HepG2 (cell line): ENCODE results near the gene COL25A1. TPM values are rescaled to one million over a fixed set of nuclear protein-coding genes. Genes with fewer than 3 reads are reported as not detected.
A peak's percentile ranks its signal among the peaks of the same experiment; 100 is the strongest.

Experiments used
- ATAC-seq: fragments of 200-7000 bp; cut with Tn5 transposase; 3 replicates; pipeline ENCODE4 v1.9.1; 2020; ENCODE audit warnings: mild to moderate bottlenecking, moderate library complexity
- BruUV-seq: library from RNA; stranded (reverse); fragments of 400-500 nt; replicated peaks from 2 replicates; lab custom pipeline; 2021; lab: Mats Ljungman, UMichigan
- CTCF ChIA-PET: fragments of 300-600 bp; formaldehyde crosslinking; extraction: SDS; loops from one replicate; lab custom pipeline; 2021; ENCODE audit warnings: low total read pairs, inconsistent platforms, low intra/inter-chr PET ratio; lab: Yijun Ruan, JAX
- POLR2A ChIA-PET: fragments of 350-600 bp; sonication (Branson Sonifier 250); formaldehyde crosslinking; loops from one replicate; lab custom pipeline; 2020; ENCODE audit warnings: antibody characterized with exemption, inconsistent platforms; lab: Yijun Ruan, JAX
- DNase-seq: peaks from one replicate; pipeline ENCODE4 v3.0.0-alpha.2; 2015; ENCODE audit warnings: low spot score
- FAIRE-seq: peaks from 3 replicates; lab custom pipeline; 2011; peaks lifted over from hg19 to GRCh38; lab: Jason Lieb, UNC
- H2AFZ ChIP-seq: one replicate; pipeline ENCODE4 v1.6.1; 2011; ENCODE audit warnings: low read length, inconsistent platforms
- H3K27ac ChIP-seq: fragments of 300-600 bp; 3 replicates; pipeline ENCODE4 v1.8.0; 2011; ENCODE audit warnings: mixed run types, mild to moderate bottlenecking, mixed read lengths, low read length, inconsistent platforms; ENCODE audit not compliant: insufficient read depth; ENCODE audit errors: extremely low read length
- H3K27me3 ChIP-seq, 2 experiments: fragments of 200-600 bp in 1 of 2; 2 replicates in 1 of 2; 3 replicates in 1 of 2; pipeline versions ENCODE4 v1.6.0 to v1.8.0; 2011; ENCODE audit warnings: low read length in 2 of 2, mild to moderate bottlenecking in 2 of 2, moderate library complexity in 2 of 2, inconsistent platforms in 1 of 2; ENCODE audit not compliant: insufficient read depth in 2 of 2, control insufficient read depth in 1 of 2
- H3K36me3 ChIP-seq, 2 experiments: fragments of 200-600 bp in 1 of 2; replicated peaks in 1 of 2; 2 replicates in 1 of 2; 3 replicates in 1 of 2; pipeline versions ENCODE4 v1.5.1 to v1.8.0; 2011; ENCODE audit warnings: low read length in 2 of 2, inconsistent platforms in 1 of 2; ENCODE audit not compliant: insufficient read depth in 2 of 2, control insufficient read depth in 1 of 2
- H3K4me1 ChIP-seq: 2 replicates; pipeline ENCODE4 v1.5.1; 2012; ENCODE audit warnings: low read length, inconsistent platforms; ENCODE audit not compliant: insufficient read depth
- H3K4me2 ChIP-seq: 2 replicates; pipeline ENCODE4 v1.6.0; 2011; ENCODE audit warnings: low read depth, low read length, inconsistent platforms
- H3K4me3 ChIP-seq, 3 experiments: fragments of 200-600 bp in 1 of 3; sonication (generic), shearing (Covaris generic) in 1 of 3; replicated peaks in 1 of 3; 2 replicates each; pipeline ENCODE4 v1.5.1; 2011 to 2016; ENCODE audit warnings: low read length in 3 of 3, inconsistent platforms in 2 of 3, low read depth in 2 of 3, mild to moderate bottlenecking in 2 of 3, control low read depth in 1 of 3, mixed read lengths in 1 of 3; ENCODE audit not compliant: insufficient read depth in 1 of 3
- H3K79me2 ChIP-seq: one replicate; pipeline ENCODE4 v1.6.1; 2011; ENCODE audit warnings: low read length, inconsistent platforms; ENCODE audit not compliant: insufficient read depth
- H3K9ac ChIP-seq: 2 replicates; pipeline ENCODE4 v1.6.0; 2011; ENCODE audit warnings: mild to moderate bottlenecking, low read depth, low read length, inconsistent platforms; ENCODE audit not compliant: insufficient read depth
- H3K9me3 ChIP-seq: 2 replicates; pipeline ENCODE4 v1.5.1; 2012; ENCODE audit warnings: mild to moderate bottlenecking, low read length
- H4K20me1 ChIP-seq: 2 replicates; pipeline ENCODE4 v1.6.0; 2011; ENCODE audit warnings: inconsistent platforms, mild to moderate bottlenecking, low read length, moderate library complexity; ENCODE audit not compliant: insufficient read depth
- MYC ChIP-seq: sonication (generic); formaldehyde crosslinking; IDR thresholded peaks from 2 replicates; pipeline ENCODE4 v1.9.0; 2021; ENCODE audit warnings: missing genetic modification reagents, borderline replicate concordance
- MYNN ChIP-seq: sonication (generic); formaldehyde crosslinking; IDR thresholded peaks from 2 replicates; pipeline ENCODE4 v1.4.0; 2020; ENCODE audit warnings: mild to moderate bottlenecking, low read depth, missing genetic modification reagents
- NKX3-1 ChIP-seq: sonication (generic); formaldehyde crosslinking; IDR thresholded peaks from 2 replicates; pipeline ENCODE4 v1.5.0; 2020; ENCODE audit warnings: missing genetic modification reagents
- PRDM4 ChIP-seq: sonication (generic); formaldehyde crosslinking; IDR thresholded peaks from 2 replicates; pipeline ENCODE4 v1.9.0; 2021; ENCODE audit warnings: missing genetic modification reagents, borderline replicate concordance
- PREB ChIP-seq: sonication (generic); formaldehyde crosslinking; IDR thresholded peaks from 2 replicates; pipeline ENCODE4 v1.4.0; 2020; ENCODE audit warnings: missing genetic modification reagents
- PTBP1 ChIP-seq: fragments of 200-400 bp; formaldehyde crosslinking; IDR thresholded peaks from 2 replicates; pipeline ENCODE4 v1.6.1; 2018; ENCODE audit warnings: low read length, low read depth; ENCODE audit not compliant: poor library complexity, severe bottlenecking
- REXO4 ChIP-seq: sonication (generic); formaldehyde crosslinking; IDR thresholded peaks from 2 replicates; pipeline ENCODE4 v1.8.0; 2022; ENCODE audit warnings: missing genetic modification reagents, mild to moderate bottlenecking, borderline replicate concordance
- STAG1 ChIP-seq: sonication (generic); formaldehyde crosslinking; IDR thresholded peaks from 2 replicates; pipeline ENCODE4 v1.4.0; 2020; ENCODE audit warnings: missing genetic modification reagents
- ZNF431 ChIP-seq: sonication (generic); formaldehyde crosslinking; IDR thresholded peaks from 2 replicates; pipeline ENCODE4 v1.9.0; 2022; ENCODE audit warnings: missing genetic modification reagents, low read depth, mild to moderate bottlenecking, borderline replicate concordance
- ZNF510 ChIP-seq: sonication (generic); formaldehyde crosslinking; IDR thresholded peaks from 2 replicates; pipeline ENCODE4 v1.4.0; 2020; ENCODE audit warnings: low read depth, mild to moderate bottlenecking, missing genetic modification reagents
- ZNF709 ChIP-seq: sonication (generic); formaldehyde crosslinking; IDR thresholded peaks from 2 replicates; pipeline ENCODE4 v1.5.0; 2020; ENCODE audit warnings: mild to moderate bottlenecking, missing genetic modification reagents
- WGBS: methylation state at CpG from one replicate; pipeline ENCODE4 v1.1.6; 2017; ENCODE audit warnings: low lambda C conversion rate; 5-methylcytosine and 5-hydroxymethylcytosine counted together
- in situ Hi-C: cut with HindIII; loops from 2 replicates; pipeline ENCODE4 v1.10.0; 2017; ENCODE audit warnings: low pct_unique_long_range_greater_than_20kb; ENCODE audit not compliant: extremely low pct_ligation_motif_present
- intact Hi-C: fragments of 100-400 bp; cut with micrococcal nuclease; formaldehyde crosslinking; loops from one replicate; pipeline ENCODE4 v1.10.0; 2022; ENCODE audit not compliant: unreplicated experiment
- polyA plus RNA-seq, 8 experiments: library from polyadenylated mRNA; depleted of rRNA in 3 of 8; stranded (reverse) in 7 of 8; unstranded in 1 of 8; fragments of >200 nt; fragmentation: Illumina TruSeq in 4 of 8; extraction: Trizol in 4 of 8; gene quantifications; 2 replicates each; pipeline versions ENCODE4 v1.2.1 to v1.2.3, GENCODE V29; 2011 to 2016; ENCODE audit warnings: low read depth in 4 of 8, missing spikeins in 1 of 8, mixed read lengths in 1 of 8; ENCODE audit not compliant: insufficient read depth in 1 of 8
- total RNA-seq, 5 experiments: library from RNA; depleted of rRNA; stranded (reverse); fragments of >200 nt; fragmentation: Illumina TruSeq; extraction: Trizol; gene quantifications; 2 replicates each; pipeline ENCODE4 v1.2.3, GENCODE V29; 2016; ENCODE audit warnings: low read depth in 1 of 5
- TF ChIP-seq, protein P1 (sequence below): IDR thresholded peaks from 2 replicates; pipeline ENCODE4 v1.6.1; 2016; ENCODE audit warnings: missing biosample characterization, missing genetic modification reagents, low read depth

COL25A1 gene
- total and polyA plus RNA-seq, 2 of the 13 experiments (the other 11 are each of a cell fraction or from before 2014, with no cell fraction given) = not detected

- Histone ChIP-seq H4K20me1 (no peaks in the 10 kb centered on the region), H3K27me3 (no peaks in the 10 kb centered on the region), H3K4me2 (no peak overlapping the region), H2AFZ (no peak overlapping the region), H3K4me1 (no peaks in the 10 kb centered on the region), H3K9me3 (no peaks in the 10 kb centered on the region), H3K79me2 (no peaks in the 10 kb centered on the region), H3K9ac (no peak overlapping the region), H3K36me3 (no peaks in the 10 kb centered on the region), H3K27ac (no peak overlapping the region), H3K4me3 (no peak overlapping the region)
- TF ChIP-seq PREB (CRISPR knock-in tag) (no peak), ZNF431 (no peak)
- intact Hi-C loops = no loop called here
- ATAC-seq (no peak), FAIRE-seq (no peak), DNase-seq (no peak)
- POLR2A ChIA-PET = no interaction called here
- in situ Hi-C loops = no loop called here
- CTCF ChIA-PET = no interaction called here
- 45% methylated on average over 8 of the region's 8 CpGs for WGBS
- BruUV-seq = no TSS peak
These were observed 516.1 kb downstream of the COL25A1 start for GRCh38 chr4:108786351-108786750.

DNA sequence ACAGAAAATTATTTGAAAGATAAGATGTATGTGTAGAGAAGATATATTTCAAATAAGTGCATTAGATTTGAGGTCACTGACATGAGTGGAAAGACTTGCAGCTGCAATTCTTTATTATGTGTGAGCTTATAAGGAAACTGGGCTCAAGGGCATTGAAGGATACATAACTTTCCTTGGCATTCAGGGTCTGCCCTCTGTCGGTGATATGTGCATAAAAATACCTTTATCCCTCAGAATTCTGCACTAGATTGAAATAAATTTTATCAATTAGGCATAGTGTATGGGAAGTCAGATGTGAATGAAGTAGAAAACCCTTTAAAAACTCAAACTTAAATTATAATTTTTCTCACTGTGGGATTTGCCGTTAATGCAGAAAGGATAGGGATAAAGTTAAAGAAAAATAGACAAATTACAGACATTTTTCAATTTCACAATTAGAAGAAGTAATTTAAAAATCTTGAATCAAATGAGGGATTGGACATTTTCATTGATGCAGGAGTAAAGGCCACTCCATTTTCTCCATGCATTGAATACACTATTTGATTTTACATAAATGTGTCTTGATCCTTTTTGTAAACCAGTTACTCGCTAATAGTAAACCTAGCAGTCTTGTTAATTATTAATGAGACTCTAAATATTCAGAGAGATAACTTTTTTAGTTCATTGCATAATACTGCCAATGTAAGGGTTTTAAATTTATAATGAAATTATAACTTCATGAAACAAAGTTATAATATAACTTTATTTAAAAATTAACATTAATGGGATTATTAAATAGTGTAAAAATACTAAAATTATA lies 518.6 kb downstream of the COL25A1 start:
- peak; percentile 12 for DNase-seq
- TF ChIP-seq MYC (CRISPR knock-in tag) (no peak), REXO4 (CRISPR knock-in tag) (no peak), STAG1 (CRISPR knock-in tag) (peak; percentile 59), PTBP1 (no peak), PRDM4 (CRISPR knock-in tag) (no peak), NKX3-1 (CRISPR knock-in tag) (no peak), ZNF510 (CRISPR knock-in tag) (no peak), ZNF709 (CRISPR knock-in tag) (no peak), ZNF431 (no peak), MYNN (CRISPR knock-in tag) (no peak)
- TF ChIP-seq, protein P1, sequence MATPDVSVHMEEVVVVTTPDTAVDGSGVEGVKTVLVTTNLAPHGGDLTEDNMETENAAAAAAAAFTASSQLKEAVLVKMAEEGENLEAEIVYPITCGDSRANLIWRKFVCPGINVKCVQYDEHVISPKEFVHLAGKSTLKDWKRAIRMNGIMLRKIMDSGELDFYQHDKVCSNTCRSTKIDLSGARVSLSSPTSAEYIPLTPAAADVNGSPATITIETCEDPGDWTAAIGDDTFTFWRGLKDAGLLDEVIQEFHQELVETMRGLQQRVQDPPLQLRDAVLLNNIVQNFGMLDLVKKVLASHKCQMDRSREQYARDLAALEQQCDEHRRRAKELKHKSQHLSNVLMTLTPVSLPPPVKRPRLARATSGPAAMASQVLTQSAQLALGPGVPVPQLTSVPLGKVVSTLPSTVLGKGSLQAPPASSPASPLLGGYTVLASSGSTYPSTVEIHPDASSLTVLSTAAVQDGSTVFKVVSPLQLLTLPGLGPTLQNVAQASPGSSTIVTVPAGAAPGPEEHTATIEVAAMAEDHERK (CRISPR knock-in tag) = no peak

More for the DNA sequence above, 518.6 kb downstream of the COL25A1 start:
- no peak overlapping the region for H3K4me2 ChIP-seq
- no peak overlapping the region for H3K9ac ChIP-seq
- no peaks in the 10 kb centered on the region for H3K9me3 ChIP-seq
- BruUV-seq = no TSS peak
- H3K36me3 ChIP-seq = no peaks in the 10 kb centered on the region
- no peak for FAIRE-seq
- in situ Hi-C loops (no loop called here), intact Hi-C loops (loop anchor here (1.0 kb wide), 1 partner anchor 101 kb away; no protein-coding TSS in a partner anchor)
- ChIA-PET CTCF (interaction anchor here (1.3 kb wide), 1 partner anchor 100 kb away, joined by 4 read pairs; no protein-coding TSS in a partner anchor), POLR2A (no interaction called here)
- no peak overlapping the region for H2AFZ ChIP-seq
- no peaks in the 10 kb centered on the region for H3K4me1 ChIP-seq
- H3K79me2 ChIP-seq = no peaks in the 10 kb centered on the region
- WGBS = under 1% methylated on average over 3 of the region's 3 CpGs
- H3K27ac ChIP-seq = no peak overlapping the region
- ATAC-seq = no peak
- H3K4me3 ChIP-seq = no peak overlapping the region
- no peaks in the 10 kb centered on the region for H4K20me1 ChIP-seq
- H3K27me3 ChIP-seq = no peaks in the 10 kb centered on the region
